GM19463 (cell line): ENCODE data around the gene LZTR1.

Experiments used
- ATAC-seq: cut with Tn5 transposase; IDR thresholded peaks from one replicate; pipeline ENCODE4 v1.9.1; 2021; ENCODE audit warnings: mild to moderate bottlenecking, moderate library complexity; ENCODE audit not compliant: unreplicated experiment

Gene LZTR1

DNA sequence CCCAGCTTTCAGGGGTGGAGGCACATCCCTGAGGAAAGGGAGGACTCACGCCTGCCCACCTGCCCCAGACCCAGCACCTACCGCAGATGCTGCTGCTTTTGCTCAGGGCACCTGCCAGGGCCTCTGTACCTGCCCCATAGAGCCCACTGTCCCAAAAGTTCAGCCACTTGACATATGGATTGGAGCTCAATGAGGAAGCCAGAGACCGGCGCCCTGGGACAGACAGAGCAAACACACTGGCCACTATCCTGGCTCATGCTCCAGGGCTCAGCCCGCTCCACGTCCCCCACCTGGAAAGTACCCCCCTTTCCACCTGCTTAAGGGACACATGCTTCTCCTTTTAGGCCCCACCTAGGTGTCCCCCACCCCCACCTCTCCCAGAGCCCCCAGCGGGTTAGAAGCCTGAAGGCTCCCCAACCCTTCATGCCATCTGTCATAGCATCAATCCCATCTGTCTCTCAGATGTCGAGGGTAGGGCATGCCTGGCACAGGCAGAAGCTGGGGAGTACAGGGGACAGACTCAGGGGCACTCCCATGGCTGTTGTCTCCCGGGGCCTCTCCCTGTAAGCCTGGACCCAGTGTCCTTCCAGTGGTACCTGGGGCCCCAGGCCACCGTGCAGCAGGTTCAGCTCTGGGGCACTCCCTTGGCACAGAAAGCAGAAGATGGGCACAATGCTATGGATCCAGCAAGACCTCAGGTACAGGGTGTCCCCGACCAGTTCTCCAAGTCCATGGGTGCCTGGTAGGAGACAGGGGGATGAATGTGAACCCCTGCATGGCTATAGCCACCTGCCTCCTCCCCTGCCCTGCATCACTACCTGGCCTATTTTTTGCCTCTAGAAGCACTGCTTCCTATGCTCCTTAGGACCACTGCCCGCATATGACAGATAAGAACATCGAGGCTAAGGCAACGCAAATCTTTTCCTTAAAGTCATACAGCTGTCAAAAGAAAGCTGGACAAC is 30.6 kb downstream of the LZTR1 start:
- ATAC-seq, result no peak

DNA sequence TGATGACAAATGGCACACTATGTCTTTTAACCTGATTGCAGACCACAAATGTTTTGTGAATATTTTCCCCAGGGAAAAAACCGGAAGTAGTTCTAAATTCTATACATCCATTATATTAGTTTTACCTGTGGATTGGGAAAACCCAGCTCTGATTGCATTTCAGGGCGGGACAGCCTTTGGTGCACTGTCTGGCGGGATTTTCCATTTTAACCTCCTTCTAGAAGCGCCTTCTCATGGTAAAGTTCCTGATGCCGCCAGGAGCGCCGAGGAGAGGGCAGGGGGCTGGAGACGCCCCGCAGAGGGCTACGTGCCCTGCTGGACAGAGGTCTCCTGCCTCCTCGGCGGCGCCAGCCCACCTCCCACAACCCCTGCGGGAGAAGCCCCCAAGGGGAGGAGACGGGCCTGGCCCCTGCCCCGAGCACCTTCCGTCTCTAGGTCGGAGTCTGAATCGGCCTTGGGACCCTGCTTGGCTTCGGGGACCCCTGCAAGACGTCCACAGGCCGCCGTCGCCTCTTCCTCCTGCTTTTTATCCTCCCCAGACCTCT is 31.6 kb downstream of the LZTR1 start:
- ATAC-seq, result no peak

DNA sequence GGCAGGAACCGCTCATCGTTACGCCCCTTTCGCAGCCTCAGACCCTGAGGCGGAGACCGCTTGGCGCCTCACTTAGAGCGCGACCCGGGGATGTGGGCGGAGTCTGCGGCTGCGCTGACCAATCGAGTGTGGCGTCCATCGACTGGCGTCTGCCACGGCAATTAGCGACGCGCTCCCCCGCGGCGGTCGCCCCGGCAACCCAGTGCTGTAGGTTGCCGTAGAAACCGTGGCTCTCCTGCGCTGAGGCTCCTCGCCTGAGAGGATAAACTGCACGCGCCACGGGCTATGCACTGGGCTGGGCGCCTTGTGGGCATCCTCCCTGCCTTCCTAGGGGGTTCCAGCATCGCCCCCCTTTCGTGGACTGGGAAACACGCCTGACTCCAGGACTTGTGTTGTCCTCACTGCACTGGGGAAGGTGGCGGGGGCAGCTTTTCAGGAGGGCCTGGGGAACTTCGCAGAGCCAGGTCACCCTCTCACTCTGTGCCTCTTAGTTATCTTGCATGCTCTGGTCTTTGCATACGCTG is 32.2 kb downstream of the LZTR1 start:
- peak; percentile 93 for ATAC-seq

DNA sequence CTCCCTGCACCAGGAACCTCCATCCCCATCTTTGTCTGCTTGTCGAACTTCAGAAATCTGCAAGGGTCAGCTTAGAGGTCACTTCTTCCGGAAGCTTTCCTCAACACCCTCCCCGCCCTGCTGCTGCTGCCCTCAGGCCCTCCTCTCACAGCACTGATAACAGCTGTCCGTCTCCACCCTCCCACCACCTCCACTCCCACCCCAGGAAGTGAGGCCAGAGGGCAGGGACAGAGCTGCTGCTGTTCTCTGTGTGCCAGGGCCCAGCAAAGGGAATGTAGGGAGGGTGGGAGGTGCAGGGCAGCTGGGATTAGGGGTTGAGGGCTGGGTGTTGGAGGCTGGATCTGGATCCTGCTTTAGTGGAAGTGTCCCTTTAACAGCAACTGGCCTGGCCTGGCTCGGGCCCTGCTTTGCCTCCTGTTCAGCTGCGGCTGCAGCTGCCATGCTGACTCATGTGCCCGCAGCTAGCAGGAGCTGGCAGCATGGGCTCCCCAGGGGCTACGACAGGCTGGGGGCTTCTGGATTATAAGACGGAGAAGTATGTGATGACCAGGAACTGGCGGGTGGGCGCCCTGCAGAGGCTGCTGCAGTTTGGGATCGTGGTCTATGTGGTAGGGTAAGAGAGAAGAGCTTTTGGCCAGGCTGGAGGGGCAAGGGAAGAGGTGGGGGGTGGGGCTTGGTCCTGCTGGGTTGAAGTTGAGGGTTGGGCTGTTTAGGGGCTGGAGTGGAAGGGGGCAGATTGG is 32.8 kb downstream of the LZTR1 start, which contains the start of gene P2RX6:
TSS of gene P2RX6 (plus strand) at position 440 of the 740 bp plus-strand sequence. CDS start at position 450, 10 bp downstream.
- no peak for ATAC-seq

DNA sequence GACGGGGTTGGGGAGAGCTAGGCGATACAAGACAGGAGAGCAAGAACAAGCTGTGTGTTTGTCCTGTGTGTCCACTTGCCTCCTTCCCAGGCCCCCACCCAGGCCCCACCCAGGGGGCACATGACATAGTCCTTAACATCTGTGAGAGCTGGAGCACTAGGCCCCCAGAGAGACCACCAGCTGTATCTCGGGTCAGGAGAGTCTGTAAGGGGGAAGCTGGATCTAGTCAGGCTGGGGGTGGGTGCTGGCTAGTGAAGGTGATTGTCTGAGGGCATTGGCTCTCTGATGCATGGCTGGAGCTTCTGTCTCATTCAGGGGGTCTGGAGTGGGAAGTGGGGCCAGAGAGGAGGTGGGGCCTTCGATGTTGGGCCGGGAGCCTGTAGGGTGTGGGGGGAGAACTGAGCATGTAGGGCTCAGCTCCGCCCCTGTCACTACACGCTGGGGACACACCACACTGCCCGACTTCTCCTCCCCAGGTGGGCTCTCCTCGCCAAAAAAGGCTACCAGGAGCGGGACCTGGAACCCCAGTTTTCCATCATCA is 33.4 kb downstream of the LZTR1 start:
- no peak for ATAC-seq

DNA sequence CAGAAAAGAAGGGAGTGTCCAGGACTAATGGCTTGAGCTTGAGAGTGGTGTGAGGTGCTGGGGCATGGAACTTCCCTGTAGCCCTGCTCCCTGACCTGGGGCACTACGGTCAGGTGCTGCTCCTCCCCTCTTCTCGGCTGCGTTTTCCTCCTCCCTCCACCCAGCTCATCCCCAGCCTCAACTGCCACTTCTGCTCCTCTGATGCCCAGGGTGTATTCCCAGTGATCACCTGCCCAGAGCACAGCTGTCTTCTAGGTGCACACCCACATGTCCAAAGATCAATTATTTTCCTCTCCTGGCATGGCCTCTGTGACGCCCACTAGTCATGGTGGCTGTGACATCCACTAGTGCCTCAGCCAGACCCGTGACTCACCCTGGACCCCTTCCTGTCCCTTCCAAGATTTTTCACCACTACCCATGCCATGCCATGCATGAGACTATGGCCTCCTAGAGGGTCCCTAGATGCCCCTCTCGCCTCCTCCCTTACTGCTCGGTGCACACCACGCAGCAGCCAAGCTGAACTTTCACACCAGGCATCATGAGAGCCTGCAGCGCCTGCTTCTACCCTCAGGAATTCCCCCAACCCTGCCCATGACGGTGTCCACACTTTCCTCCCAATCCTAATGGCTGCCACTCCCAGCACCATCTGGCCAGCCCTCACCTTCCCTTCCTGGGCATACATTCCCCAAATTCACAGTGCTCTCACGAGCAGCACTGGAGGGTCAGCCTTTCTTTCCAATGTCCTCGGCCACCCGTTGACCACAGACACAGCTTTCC is 34.7 kb downstream of the LZTR1 start:
- ATAC-seq, result no peak

DNA sequence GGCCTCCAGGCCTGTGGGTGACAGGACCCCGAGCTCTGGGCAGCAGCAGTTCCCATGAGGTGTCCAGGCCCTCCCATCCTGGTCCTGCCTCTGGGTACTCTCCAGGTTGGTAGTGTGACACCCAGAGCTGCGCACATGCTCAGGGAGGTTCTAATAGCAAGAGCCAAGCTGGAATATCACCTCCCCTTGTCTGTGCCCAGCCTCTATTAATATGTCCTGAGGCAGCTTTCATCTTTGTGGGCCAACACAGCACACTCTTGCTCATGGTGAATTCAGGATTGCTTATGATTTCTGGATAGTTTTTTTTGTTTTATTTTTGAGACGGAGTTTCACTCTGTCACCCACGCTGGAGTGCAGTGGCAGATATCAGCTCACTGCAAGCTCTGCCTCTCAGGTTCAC is 36.2 kb downstream of the LZTR1 start:
- no peak for ATAC-seq

DNA sequence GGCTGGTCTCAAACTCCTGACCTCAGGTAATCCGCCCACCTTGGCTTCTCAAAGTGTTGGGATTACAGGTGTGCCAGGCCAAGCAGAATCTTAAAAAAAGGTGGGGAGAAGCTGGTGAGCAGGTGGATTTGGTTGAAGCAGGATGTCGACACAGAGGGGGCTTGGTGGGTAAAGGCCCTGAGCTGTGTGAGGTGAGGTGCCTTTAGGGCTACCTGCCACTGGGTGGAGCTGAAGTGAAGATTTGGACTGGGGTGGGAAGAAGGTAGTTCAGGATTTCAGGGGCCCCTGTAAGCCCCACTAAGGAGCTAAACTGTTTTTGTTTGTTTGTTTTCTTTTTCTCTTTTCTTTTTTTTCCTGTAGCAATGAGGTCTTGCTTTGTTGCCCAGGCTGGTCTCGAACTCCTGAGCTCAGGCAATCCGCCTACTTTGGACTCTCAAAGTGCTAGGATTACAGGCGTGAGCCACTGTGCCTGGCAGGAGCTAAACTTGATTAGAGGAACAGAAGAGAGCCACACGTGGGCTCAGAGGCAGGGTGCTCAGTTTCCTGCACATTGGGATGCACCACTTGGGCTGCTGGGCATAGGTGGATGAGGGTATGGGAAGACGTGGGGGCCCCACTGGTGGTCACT is 38.8 kb downstream of the LZTR1 start:
- ATAC-seq, result no peak

DNA sequence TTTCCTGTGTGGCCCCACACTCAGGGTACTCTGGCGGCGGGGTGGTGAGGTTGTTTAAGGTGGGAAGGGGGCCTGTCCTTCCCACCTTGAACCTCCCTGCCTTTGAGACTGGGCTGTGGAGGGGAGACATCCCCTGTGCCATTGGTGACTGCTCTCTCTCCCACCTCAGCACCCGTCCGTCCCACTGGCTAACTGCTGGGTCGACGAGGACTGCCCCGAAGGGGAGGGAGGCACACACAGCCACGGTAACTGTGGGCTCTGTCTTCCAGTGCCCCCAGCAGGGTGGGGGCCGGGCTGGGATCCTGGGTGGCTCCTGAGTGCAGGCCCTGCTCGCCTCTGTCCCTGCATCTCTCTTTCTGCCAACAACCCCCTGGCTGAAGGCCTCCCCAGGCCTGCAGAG is 40.4 kb downstream of the LZTR1 start:
- no peak for ATAC-seq

DNA sequence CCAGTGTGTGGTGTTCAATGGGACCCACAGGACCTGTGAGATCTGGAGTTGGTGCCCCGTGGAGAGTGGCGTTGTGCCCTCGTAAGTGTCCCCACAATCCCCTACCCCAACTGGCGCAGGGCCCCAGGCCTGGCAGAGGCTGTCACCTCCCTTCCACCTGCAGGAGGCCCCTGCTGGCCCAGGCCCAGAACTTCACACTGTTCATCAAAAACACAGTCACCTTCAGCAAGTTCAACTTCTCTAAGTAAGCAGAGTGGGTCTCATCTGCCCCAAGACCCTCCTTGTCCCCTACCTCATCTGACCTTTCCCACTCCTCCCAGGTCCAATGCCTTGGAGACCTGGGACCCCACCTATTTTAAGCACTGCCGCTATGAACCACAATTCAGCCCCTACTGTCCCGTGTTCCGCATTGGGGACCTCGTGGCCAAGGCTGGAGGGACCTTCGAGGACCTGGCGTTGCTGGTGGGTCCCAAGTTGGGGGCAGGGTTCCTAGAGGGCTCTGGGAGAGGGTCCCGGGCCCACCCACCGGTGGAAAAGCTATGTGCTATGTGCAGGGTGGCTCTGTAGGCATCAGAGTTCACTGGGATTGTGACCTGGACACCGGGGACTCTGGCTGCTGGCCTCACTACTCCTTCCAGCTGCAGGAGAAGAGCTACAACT is 41.0 kb downstream of the LZTR1 start:
- ATAC-seq, result no peak

DNA sequence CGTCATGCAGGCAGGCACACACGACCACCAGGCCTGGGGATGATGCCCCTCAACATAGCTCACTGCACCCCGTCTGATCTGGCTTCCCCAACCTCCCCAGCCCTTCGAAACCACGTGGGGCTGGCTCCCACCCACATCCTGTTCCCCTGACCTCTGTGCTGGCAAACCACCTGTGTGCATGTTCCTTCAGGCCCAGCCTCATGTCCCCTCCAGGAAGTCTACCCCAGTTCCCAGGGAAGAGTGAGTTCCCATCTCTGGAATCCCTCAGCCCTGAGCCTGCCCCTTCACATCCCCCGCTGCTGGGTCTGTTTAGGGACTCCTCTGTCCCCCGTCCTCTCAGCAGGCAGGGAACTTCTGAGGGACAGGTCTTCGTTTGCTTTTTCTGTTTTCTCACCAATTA is 43.2 kb downstream of the LZTR1 start:
- no peak for ATAC-seq

DNA sequence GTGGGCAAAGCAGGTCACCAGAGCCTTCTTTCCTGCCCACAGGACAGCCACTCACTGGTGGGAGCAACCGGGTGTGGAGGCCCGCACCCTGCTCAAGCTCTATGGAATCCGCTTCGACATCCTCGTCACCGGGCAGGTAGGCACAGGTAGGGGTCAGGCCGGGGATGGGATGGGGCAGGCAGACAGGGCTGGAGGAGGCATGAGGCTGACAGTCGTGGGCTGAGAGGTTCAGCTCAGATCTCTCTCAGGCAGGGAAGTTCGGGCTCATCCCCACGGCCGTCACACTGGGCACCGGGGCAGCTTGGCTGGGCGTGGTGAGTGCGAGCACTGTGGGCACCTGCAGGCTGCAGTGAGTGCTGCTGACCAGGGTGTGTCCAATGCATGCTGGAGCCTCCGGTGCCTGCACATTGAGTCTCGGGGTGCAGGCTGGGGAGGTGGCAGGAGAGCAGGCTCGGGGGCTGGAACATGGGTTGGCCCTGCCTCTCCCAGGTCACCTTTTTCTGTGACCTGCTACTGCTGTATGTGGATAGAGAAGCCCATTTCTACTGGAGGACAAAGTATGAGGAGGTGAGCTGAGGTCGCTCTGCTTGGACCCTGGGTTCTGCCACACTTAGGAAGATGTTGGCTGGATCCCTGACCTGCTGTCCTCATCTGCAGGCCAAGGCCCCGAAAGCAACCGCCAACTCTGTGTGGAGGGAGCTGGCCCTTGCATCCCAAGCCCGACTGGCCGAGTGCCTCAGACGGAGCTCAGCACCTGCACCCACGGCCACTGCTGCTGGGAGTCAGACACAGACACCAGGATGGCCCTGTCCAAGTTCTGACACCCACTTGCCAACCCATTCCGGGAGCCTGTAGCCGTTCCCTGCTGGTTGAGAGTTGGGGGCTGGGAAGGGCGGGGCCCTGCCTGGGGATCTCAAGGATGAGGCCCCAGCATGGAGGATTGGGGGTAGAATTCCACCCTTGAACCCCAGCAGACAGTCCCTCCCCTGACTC is 44.0 kb downstream of the LZTR1 start:
- ATAC-seq, result no peak

DNA sequence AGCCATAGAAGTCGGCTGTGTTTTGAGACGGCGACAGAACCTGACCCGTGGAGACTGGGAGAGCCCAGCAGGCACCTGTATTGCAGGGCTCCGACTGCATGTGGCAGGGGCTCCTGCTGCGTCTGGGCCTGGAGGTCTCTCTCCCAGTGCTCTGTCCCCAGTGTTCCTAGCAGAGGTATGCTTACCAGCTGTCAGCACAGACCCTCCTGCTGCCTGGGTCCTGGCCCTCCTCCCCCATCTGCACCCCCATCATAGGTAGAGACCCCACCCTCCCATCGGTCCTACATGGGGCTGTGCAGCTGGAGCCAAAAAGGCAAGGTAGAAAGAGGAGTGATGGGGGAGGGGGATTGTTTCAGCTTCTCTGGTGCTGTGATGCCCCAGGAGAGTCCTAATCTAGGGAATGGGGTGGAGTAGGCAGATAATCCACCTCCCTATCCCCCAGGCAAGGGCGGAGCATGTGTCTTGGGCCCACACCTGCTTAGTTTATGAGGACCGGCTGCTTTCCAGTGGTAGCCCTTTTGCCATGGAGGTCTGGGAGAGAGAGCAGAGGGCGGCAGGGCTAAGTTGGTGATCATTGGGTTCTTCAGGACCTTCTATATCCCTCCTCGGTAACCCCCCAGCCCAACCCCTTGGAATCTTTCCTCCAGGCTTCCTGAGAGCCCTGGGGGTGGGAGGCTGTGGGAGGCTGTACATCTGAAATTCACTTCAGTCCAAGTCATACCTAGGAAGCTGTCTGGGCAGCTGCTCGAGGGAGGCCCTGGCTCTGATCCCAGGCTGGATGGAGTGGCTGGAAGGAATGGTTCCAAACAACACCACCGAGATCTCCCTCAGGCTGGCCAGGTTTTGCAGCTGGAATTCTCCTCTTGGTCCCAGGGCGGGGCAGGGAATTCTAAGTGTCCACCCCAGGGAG is 44.9 kb downstream of the LZTR1 start:
- ATAC-seq, result no peak

DNA sequence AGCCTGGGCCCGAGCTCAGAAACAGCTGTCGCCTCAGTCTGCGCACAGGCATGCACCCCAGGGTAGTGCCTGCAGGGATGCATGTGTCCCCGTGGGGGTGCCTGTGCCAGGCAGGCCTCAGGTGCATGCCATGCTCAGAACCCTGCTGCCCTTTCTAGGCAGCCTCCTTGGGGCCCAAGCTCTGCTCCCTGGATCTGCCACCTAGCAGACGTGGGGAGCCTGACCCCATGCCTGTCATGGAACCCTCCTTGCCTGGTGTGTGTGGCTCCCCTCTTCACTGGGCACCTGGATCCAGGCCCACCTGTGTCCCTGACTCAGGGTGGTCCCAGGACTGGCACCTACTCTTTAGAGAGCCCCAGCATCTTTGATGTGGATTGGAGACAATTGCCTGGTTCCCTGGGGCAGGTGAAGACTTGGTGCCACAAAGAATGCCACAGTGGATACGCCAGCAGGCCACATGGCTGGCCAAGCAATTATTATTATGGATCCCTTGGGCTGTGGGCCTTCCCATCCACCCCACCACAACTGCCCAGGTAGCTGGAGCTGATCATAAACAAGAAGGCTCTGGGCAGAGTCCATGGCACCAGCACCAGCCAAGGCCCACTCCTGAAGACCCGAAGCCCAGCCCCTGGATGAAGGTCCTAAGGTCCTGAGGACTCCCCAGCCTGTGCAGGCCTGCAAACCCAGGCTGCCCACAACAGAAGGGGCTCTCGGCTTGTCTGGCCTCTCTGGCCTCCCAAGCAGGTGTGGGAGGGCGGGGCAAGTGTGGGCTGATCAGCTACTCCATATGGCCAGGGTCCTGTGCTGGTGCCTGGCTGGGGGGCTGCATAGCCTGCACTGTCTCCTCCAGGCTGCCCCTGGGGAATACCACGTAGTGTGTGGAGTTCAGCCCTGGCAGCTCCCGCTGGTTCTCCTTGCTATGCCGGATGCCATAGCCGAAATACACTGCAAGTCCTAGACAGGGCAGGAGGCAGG is 46.5 kb downstream of the LZTR1 start:
- no peak for ATAC-seq

DNA sequence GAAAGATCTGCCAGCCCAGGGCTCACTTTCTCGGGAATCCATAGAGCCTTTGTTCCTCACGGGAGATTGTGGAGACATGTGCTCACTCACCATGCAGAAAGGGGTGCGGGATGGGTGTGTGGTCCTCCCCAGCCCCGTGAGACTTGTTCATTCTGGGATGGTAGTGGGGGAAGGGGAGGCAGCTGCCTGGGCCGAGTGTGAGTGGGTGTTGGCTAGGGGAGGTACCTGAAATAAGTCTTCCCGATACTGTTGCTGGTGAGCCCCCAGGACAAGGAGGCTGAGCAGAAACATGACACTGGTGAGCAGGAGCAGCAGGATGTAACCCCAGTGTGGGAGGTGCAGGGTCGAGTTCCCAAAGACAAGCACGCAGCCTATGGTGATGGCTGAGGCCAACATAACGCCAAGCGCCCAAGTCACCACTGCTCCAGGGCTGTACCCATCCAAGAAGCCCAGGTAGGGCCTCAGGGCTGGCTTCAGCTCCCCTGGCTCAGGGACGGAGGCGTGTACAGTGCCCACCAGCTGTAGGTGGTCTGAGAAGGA is 47.5 kb downstream of the LZTR1 start:
- ATAC-seq, result no peak

DNA sequence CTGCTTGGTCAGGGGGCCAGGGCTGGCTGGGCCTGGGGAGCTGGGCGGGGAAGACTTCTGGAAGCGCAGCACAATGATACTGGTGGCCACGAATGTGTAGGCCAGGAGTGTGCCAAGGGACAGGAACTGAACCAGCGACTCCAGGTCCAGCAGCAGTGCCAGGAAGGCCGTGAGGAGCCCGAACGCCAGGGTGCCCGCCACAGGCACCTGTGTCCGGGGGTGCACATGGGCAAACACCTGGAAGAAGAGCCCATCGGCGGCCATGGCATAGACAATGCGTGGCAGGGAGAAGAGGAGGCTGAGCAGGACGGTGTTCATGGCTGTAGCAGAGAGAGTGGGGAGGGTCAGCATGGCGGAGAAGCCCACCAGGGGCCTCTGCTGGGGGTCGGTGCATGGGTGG is 47.9 kb downstream of the LZTR1 start:
- no peak for ATAC-seq
